Activated CD4-positive, alpha-beta T cell treated with anti-CD3 and anti-CD28 coated beads, Interleukin-2, amount 50 U/mL, for 48 hours (primary cell): Measurements from ENCODE around the gene PCSK5.
"Not testable (repeated sequence)": the region's sequence is repeated elsewhere in the genome, so short reads cannot be mapped to it uniquely, and the experiment has no call there.

Experiments
- DNase-seq, 2 experiments: peaks; one replicate each; pipeline ENCODE4 v3.0.0-alpha.2; 2020

The PCSK5 gene

DNA sequence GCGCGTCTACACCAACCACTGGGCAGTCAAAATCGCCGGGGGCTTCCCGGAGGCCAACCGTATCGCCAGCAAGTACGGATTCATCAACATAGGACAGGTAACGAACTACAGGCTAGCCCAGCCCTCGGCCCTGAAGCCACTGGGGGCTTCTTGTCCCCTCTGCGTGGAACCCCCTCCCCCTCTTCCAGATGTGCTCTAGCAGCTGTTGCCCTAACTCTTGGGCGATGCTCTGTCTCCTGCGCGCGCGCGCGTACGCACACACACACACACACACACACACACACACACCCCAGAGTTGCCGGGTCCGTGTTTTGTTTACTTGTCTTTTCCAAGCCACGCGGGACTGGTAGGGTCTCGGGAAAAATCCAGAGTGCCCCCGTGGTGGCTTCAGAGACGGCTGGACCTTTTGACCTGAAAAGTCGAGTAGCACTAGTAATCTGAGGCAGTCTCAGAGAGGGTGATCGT, 836 bp downstream of the PCSK5 start:
- DNase-seq: peak; percentile 38 to 52

DNA sequence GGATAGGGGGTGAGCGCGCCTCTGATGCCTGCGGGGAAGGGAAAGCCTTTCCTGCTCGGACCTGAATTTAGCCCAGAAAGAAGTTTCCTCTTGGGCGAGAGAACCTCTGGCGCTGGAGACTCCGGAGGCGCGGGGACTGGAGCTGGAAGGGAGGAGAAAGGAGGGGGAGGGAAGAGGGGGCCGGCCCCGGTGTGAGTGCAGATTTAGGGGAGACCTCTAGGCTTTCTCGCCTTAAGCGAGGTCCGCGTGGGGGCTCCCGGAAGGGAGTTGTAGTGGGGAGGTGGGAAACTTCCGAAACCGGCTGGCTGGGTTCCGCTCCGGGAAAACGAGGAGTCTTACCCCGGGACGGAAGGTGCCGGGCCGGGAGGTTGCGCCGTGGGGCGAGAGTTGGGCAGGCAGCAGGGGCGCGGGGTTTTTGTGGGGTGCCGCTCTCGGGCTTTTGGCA, 1.3 kb downstream of the PCSK5 start:
- DNase-seq: peak; percentile 17 to 34

DNA sequence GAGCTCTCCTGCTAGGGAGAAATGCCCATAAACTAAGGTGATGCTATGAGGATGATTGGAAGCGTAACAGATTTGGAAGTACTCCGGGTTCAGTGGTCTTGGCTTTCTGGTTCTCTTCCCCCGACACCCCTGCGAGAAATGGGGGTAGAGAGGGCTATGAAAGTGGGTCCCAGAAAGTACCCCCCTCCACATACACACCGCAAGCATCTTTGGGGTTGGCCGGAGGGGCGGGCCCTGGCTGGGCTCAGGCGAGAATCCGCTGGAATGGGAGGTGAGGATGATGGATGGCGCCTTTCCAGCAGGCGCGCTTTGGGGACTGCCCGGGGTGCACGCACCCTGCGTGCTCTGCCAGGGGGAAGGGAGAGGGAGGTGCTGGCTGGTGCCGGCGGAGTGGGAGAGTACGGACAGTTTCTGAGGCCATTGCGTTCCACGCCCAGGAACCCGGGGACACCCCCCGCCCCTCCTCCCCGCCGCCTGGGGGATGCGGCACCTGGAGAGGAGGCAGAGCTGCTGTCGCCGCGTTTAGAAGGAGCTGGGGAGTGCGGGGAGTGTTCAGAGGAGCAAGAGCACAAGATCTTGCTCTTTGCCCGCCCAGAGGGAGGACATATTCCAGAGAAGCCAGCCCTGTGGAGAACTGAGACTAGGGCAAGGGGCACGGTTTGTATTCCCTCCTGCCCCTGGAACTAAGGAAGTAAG, 1.9 kb downstream of the PCSK5 start:
- peak; percentile 46 to 63 for DNase-seq

DNA sequence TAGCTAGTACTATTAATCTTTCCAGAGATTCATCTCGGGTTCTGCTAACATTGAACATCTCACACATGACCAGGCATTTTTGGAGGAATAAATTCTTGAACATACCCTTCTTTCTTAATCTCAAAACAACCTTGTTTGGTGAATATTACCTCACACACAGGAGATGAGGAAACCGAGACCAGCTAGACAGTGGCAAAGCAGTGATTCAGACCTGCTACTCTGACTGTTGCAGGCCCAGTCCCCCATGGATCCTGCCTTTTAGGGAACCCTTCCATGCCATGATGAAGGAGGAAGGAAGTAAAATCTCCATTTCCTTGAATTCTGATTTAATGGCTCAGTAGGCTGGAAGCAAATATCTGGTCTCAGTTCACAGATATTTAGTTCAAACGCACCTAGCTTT, 2.6 kb downstream of the PCSK5 start:
- DNase-seq: no peak

DNA sequence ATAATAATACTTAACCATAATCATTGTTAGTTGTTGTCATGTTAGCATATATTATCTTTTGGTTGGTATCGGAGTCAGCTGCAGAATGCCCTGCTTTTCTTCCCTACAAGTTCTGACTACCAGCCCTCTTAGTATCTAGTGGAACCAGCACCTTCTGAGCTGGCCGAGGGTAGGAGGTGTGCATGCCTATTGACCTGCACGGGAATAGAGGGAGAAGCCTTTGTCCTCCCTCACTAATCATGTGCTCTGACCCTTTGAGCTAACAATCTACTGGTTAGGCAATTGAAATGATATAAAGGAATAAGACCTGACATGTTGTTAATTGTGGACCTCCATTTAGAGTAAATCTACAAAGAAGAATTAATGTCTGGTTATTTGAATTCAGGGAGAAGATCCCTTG, 4.1 kb downstream of the PCSK5 start:
- DNase-seq: no peak

DNA sequence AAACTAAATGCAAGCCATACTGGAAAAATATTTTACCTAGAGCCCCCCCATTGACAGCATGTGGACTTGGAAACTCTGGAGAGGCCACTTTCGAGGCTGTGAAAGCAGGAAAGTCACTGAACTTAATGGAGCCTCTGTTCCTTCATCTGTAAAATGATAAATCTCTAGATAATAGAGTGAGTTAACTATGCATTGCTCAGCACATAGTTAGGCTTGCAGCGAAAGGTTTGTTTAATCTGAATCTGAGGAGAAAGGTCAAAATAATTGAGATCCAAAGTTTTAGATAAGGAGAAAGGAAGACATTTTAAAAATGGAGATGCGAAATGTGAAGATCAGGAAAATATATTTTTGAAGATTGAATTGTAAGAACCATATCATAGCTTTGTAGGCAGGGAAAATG, 4.6 kb downstream of the PCSK5 start:
- no peak for DNase-seq

DNA sequence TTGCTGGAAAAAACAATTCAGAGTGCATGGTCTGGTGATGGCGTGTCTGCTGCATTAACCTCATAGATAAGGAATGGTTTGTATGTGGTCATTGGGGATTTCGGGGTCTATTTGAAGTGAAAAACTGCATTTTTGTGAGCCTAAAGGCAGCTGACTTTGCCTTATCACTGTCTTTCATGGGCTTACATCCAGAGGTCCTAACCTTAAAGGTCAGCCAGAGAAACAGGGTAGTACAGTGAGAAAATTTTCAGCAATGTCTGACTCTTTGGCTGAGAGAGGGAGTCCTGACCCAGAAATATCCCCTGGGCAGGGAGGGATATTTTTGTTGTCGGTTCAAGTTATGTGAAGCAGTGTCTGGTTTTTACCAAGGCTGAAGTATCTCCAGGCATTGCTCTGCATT, 5.7 kb downstream of the PCSK5 start:
- no peak for DNase-seq

DNA sequence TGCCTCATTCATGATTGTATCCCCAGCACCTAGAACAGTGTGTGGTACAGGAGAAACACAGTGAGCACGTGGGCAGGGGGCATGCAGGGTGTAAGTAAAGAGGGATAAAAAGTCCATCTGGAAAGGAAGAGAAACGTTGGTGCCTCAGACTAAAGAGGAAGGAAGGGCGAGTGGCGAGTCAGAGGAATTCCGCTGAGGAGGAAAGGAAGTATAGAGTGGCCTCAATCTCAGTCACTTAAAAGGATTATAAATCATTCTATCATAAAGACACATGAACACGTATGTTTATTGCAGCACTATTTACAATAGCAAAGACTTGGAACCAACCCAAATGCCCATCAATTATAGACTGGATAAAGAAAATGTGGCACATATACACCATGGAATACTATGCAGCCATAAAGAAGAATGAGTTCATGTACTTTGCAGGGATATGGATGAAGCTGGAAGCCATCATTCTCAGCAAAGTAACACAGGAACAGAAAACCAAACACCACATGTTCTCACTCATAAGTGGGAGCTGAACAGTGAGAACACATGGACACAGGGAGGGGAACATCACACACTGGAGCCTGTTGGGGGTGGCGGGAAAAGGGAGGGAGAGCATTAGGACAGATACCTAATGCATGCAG, 10.5 kb downstream of the PCSK5 start:
- DNase-seq: not testable (repeated sequence)

DNA sequence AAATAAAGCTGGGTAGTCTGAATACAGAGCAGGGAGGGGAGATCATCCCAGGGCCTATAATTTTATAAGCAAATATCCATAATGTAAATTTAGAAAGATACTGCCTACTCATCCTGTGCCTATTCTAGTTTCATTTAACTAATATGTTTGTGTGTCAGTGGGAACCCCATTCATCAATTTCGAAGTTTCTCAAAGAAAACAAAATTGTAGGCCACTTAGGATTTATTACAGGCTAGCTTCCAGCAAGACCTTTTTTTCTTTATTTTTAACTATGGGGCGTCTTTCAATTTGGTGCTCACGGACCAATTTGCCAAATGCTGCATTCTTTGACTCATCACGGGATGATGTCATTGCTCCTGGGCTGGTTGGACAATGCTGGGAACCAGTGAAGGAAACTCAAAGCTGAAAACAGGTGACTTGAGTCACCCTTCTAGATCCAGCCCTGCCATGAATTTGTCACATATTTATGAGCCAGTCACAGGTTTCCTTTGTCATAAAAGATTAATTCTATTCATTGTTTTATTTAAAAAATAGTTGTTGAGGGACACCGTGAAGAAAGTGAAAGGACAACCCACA, 13.4 kb downstream of the PCSK5 start:
- DNase-seq: peak; percentile 3 to 18

DNA sequence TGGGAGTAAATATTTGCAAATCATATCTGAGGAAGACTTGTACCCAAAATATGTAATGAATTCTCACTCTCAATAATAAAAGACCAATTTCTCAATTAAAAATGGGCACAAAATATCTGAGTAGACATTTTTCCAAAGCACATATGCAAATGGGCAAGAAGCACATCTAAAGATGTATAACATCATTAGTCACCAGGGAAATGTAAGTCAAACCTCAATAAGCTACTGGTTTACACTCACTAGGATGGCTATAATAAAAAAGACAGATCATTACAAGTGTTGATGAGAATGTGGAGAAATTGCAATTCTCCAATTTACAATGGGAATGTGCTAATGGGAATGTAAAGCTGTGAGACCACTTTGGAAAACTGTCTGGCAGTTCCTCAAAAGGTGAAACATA, 13.9 kb downstream of the PCSK5 start:
- DNase-seq: no peak

DNA sequence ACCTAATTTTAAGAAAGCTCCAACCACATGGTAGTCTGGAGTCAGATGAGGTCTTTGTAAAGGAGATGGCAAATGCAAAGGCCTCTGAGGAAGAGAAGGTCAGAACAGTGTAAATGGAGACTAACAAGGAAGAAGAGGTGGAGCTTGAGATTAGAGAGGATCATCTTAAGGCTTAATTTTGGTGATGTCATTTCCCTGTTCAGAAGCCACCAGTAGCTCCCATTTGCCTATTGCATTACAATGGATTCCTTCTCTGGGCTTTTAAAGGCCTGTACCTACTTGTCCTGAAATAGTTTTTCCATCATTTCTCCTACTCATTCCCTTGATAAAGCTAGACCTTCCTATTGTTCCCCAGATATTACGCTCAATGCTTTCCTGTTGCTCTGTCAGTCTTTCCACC, 16.1 kb downstream of the PCSK5 start:
- no peak for DNase-seq

DNA sequence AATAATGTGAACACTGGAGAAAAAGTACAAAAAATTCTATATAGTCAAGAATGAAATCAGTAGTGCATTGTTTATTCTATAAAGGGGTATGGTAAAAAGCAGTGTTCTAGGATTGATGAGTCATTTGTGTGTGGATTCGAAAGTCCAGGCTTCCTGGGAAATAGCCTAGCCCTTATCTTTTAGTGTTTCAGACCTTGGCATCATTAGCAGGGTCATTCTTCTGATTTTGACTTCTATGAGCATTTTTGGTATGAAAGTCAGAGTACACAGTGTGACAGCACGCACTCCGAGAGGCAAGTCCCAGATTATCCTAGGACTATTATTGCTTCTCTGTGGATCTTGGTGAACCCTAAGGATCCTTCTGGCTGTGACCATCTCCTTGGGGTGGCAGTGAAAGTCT, 16.9 kb downstream of the PCSK5 start:
- no peak for DNase-seq

DNA sequence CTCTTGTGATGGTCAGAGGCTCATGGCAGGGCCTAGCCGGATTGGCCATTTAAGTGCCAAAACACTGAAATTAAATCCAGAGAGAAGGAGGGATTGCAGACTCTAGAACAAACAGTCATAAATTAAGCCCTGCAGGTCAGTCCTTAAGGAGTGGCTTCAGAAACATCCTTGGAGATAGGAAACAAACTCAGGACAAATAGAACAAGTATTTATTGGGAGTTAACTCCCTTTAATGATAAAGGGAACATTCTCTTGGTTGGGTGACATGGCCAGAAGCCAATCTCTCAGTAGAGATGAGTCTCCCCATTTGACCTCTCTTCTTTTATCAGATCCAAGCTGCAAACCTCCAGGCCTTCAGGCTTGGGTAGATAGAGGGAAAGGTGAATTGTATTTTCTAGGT, 17.4 kb downstream of the PCSK5 start:
- no peak for DNase-seq

DNA sequence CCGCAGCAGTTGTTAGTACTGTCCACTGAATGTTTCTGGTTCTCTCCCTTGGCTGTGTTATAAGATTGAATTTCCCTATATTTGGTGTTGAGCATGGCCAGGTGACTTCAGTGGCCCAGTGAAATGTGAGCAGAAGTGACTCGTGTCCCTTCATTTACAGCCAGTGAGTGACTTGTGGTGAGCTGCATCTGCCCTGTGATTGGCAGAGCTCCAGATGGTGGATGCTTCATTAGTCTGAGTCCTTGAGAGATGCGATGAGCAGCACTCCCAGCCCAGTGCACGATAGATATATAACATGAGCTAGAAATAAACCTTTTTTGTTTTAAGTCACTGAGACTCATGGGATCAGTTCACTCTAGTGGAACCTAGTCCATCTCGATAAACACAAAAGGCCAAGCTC, 19.3 kb downstream of the PCSK5 start:
- no peak for DNase-seq

DNA sequence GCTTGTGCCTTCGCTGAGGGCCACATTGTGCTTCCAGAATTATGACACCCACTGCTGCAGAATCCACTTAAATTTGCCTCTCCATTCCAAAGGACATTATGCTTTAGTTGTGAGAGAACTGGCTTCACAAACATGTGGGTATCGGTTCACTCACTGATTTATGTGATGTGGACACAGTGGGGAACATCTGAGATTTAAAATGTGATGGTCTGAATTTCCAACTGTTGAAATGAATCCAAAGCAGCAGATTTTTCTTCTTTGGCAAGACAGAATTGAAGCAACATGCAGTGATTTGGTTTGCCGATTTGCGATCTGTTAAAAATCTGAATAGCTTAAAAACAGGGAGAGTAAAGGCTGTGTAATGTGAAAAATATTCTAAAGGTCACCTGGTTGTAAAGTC, 20.3 kb downstream of the PCSK5 start:
- DNase-seq: no peak

DNA sequence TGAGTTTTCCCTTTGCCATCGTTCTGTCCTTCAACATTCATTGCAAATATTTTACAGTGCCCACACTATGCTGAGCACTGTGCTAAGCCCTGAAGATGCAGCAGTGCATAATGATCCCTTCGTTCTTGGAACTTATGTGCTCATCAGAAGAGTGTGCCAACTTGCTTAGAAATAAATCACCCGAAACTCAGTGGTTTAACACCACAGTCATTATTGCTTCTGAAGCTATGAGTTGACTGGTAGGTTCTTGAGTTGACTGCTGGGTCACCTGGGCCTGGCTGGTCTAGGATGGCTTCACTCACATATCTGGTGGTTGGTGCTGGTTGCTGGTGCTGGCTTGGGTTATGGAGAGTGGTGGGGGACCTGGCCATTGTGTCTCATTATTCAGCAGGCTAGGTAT, 20.9 kb downstream of the PCSK5 start:
- DNase-seq: peak; percentile 26 to 44

DNA sequence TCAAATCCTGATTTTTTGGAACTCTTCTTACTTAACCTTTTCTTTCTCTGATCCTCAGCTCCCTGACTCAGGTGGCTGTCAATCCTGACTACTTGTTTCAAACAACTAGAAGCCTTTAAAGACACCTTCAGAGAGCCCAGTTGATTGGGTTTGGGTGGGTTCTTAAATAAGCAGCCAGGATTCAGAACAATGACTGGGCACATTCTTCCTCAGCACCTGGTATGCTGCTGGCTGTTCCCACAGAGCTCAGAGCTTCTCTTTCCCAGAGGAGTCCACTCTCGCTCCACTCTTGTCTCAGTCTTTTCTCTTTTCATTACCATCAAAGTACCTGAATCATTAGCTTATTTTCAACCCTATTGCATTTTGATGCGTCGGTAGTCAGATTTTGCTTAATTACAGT, 22.5 kb downstream of the PCSK5 start:
- no peak for DNase-seq

DNA sequence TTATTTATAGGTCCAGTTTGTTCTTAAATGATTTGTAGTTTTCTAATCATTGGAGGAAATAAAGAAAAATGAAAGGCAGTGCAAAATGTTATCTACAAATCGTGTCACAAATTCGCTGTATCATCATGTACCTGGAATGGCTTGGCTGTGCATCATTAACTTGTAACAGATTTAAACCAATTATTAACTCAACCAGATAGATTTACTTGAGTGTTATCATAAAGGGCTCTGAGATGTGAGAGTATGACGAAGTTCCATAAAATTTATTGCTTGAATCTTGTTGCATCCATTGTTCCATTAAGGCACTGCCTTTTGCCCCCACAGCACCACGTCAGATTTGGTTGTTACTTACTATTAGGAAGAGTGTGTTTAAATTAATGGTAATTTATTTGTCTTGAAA, 23.5 kb downstream of the PCSK5 start:
- DNase-seq: no peak

DNA sequence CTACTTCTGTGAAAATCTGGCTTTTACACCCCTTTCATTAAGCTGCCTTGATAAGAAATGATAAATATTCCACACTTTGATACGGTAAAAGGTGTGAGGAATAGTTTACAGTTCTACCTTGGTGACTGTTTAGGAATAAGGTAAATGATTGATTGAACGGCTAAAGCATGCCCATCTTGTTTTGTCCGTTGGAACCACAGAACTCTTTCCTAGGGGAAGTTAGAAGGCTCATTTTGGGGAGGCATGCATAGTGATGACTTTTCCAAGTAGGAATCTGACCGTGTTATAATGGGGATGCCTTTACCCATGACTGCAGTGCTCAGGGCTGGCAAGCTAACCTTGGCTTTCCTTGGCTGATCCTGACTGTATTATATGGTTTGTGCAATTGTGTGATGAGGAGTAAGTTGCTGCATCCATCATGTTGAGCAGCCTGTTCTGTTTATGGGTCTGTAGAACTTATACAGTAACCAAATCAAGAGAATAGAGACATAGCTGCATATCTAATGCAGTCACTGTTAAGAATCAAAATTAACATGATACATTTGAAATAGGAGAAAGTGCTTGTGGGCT, 24.5 kb downstream of the PCSK5 start:
- DNase-seq: no peak

DNA sequence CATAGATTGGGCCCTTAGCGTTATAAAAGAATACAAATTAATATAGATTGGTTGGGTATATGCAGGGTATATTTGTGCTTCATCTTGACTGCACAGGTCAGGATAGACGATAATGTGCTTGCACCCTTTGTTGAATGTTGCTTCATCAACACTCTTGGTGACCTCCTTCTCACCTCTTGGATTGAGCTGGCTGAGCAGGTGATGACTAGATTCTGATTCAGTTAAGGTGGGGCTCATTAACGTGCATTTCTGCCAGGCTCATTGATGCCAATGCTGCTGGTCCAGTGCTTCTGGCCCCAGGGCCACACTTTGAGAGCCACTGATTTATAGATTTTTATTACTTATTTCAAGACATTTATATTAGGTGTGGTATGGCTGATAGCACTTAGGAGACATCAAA, 27.7 kb downstream of the PCSK5 start:
- DNase-seq: peak in 1 of 2 experiments; percentile 8

DNA sequence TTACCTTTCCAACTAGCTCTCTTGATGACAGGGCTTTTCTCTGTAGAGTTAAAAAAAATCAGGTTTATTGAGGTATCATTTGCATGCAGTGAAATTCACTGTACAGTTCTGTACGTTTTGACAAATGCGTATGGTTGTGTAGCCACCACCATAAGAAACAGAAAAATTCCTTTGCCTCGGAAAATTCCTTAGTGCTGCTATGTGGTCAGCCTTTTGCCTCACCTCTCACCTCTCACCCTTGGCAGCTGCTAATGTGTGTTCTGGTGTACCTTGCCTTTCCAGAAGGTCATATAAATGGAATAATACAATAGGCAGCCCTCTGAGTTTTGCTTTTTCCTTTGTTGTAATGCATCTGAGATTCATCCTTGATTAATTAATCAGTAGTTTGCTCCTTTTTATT, 28.4 kb downstream of the PCSK5 start:
- no peak for DNase-seq

DNA sequence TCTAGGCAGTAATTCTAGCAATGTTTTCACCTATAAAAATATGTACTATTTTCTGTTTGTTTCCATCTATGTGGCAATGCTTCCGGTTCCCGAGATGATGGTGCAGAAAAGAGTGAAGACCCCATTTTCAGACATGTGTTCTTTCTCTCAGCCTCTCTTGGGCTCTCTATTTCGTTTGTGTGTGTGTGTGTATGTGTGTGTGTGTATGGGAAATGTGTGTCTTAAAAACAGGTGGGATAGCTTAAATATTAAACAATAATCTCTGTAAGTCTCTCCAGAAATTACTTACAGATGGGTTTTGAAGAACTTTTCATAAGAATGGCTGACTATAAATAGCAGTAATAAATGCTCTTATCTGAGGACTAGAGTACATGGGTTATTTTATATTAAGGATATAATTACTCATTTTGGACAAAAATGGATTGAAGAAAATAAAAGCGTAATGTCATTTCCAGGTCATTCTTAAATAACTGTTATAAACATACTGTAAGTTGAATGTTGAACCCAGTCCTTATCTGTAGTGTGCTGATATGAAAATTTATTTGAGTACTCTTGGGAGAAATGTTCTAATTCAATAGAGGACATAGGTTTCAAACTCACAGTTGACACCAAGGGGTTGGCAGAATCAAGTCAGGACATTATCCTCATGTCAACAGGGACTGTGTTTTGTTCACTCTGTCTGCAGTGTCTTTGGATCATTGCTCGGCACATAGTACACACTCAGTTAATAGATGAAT, 31.1 kb downstream of the PCSK5 start:
- DNase-seq: no peak

DNA sequence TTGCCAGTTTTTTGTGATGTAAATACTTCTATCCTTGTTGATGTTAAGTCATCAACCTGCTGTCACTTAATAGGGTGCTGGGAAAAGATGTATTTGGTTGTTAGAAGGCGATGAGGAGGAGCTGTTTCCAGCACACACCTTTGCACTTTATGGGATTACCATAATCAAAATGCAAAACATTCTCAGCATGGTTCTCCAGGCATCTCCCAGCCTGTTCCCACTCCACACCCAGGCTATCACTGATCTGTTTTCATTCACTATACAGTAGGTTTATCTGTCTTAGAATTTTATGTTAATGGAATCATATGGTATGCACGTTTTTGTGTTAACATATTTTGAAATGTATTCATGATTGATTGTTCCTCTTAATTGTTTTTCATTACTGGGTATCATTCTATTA, 35.9 kb downstream of the PCSK5 start:
- DNase-seq: no peak
